Fibroblast of peridontal ligament (primary cell): ENCODE measurements around the gene ABCG1.

Experiments
- DNase-seq: peaks from one replicate; pipeline ENCODE4 v3.0.0-alpha.2; 2010; ENCODE audit errors: extremely low read depth

ABCG1 gene

GRCh38 chr21:42271065-42271464 is 52.1 kb downstream of the ABCG1 start:
- DNase-seq: no peak

GRCh38 chr21:42272109-42272962 is 53.4 kb downstream of the ABCG1 start:
- no peak for DNase-seq

- DNase-seq: no peak
Measured at GRCh38 chr21:42272984-42273600, 54.2 kb downstream of the ABCG1 start.

GRCh38 chr21:42276076-42276475 is 57.1 kb downstream of the ABCG1 start:
- no peak for DNase-seq

GRCh38 chr21:42276526-42277154 is 57.7 kb downstream of the ABCG1 start:
- no peak for DNase-seq

GRCh38 chr21:42277593-42277992 is 58.7 kb downstream of the ABCG1 start:
- DNase-seq: no peak

- no peak for DNase-seq
Measured at GRCh38 chr21:42278451-42279149, 59.7 kb downstream of the ABCG1 start.

- no peak for DNase-seq
Measured at GRCh38 chr21:42279341-42279871, 60.5 kb downstream of the ABCG1 start.

- DNase-seq: no peak
Measured at GRCh38 chr21:42279888-42280287, 60.9 kb downstream of the ABCG1 start.

- no peak for DNase-seq
Measured at GRCh38 chr21:42280356-42281180, 61.6 kb downstream of the ABCG1 start.

- DNase-seq: no peak
Measured at GRCh38 chr21:42281181-42281680, 62.3 kb downstream of the ABCG1 start.

- no peak for DNase-seq
Measured at GRCh38 chr21:42282021-42282420, 63.1 kb downstream of the ABCG1 start.

GRCh38 chr21:42282715-42283114 is 63.8 kb downstream of the ABCG1 start:
- DNase-seq: no peak

- no peak for DNase-seq
Measured at GRCh38 chr21:42285569-42286245, 66.8 kb downstream of the ABCG1 start.

GRCh38 chr21:42286416-42286815 is 67.5 kb downstream of the ABCG1 start:
- DNase-seq: no peak

GRCh38 chr21:42287193-42288083 is 68.5 kb downstream of the ABCG1 start:
- DNase-seq: no peak

GRCh38 chr21:42288962-42289361 is 70.0 kb downstream of the ABCG1 start:
- no peak for DNase-seq

GRCh38 chr21:42289926-42290325 is 71.0 kb downstream of the ABCG1 start:
- DNase-seq: no peak

- no peak for DNase-seq
Measured at GRCh38 chr21:42290505-42290904, 71.6 kb downstream of the ABCG1 start.
